Astrocyte of the cerebellum (primary cell): ENCODE data around the gene SLC44A1.
A peak's percentile ranks its signal among the peaks of the same experiment; 100 is the strongest.

Experiments used
- DNase-seq: peaks from one replicate; pipeline ENCODE4 v3.0.0-alpha.2; 2011; ENCODE audit warnings: low read depth
- H3K4me3 ChIP-seq: 2 replicates; pipeline ENCODE4 v1.5.1; 2011; ENCODE audit warnings: mild to moderate bottlenecking, low read depth, low read length, moderate library complexity
- CTCF ChIP-seq: IDR thresholded peaks from 2 replicates; pipeline ENCODE4 v1.5.1; 2012; ENCODE audit warnings: low read length, low read depth, moderate library complexity, mild to moderate bottlenecking; ENCODE audit errors: missing control alignments
- in situ Hi-C: cut with HindIII; loops from 2 replicates; pipeline ENCODE4 v1.10.0; 2017; ENCODE audit warnings: low sequenced_read_pairs

Gene SLC44A1

GRCh38 chr9:105244003-105244733 is at the start of gene SLC44A1:
TSS of gene SLC44A1 (plus strand) at chr9:105244651. CDS start at chr9:105244869, 218 bp downstream.
- DNase-seq: peak; percentile 72
- in situ Hi-C loops: no loop called here

GRCh38 chr9:105195259-105195658 is 49.2 kb upstream of the SLC44A1 start:
- DNase-seq: no peak
- in situ Hi-C loops: loop anchor here (25.0 kb wide), 1 partner anchor 192 kb away; no protein-coding TSS in a partner anchor

More at GRCh38 chr9:105244003-105244733, at the start of gene SLC44A1:
- peak within 1 kb of the TSS; percentile 68 for H3K4me3 ChIP-seq
- TF ChIP-seq CTCF: no peak

GRCh38 chr9:105198023-105198422 is 46.4 kb upstream of the SLC44A1 start:
- H3K4me3 ChIP-seq: no peak overlapping the region

More at GRCh38 chr9:105195259-105195658, 49.2 kb upstream of the SLC44A1 start:
- no peak overlapping the region for H3K4me3 ChIP-seq
- TF ChIP-seq CTCF: no peak

GRCh38 chr9:105198865-105199264 is 45.6 kb upstream of the SLC44A1 start:
- DNase-seq: no peak
- no peak for TF ChIP-seq CTCF
- H3K4me3 ChIP-seq: no peak overlapping the region
- in situ Hi-C loops: loop anchor here (25.0 kb wide), 1 partner anchor 188 kb away; no protein-coding TSS in a partner anchor

More at GRCh38 chr9:105198023-105198422, 46.4 kb upstream of the SLC44A1 start:
- DNase-seq: no peak
- in situ Hi-C loops: loop anchor here (25.0 kb wide), 1 partner anchor 189 kb away; no protein-coding TSS in a partner anchor
- no peak for TF ChIP-seq CTCF

- no peak for TF ChIP-seq CTCF
- DNase-seq: no peak
- H3K4me3 ChIP-seq: no peak overlapping the region
- in situ Hi-C loops: no loop called here
Measured at GRCh38 chr9:105204416-105204815, 40.0 kb upstream of the SLC44A1 start.

GRCh38 chr9:105205787-105206495 is 38.5 kb upstream of the SLC44A1 start:
- TF ChIP-seq CTCF: no peak
- in situ Hi-C loops: no loop called here
- H3K4me3 ChIP-seq: no peak overlapping the region
- DNase-seq: peak; percentile 88
